NCI-H2107 treated with DMSO at 0.1 percent for 48 hours (cell line): Measurements from ENCODE around the gene MFAP3.

ENCODE experiments used
- DNase-seq: peaks from one replicate; lab custom pipeline; 2025; ENCODE audit not compliant: unreplicated experiment; lab: John Stamatoyannopoulos, UW

MFAP3 gene

DNA sequence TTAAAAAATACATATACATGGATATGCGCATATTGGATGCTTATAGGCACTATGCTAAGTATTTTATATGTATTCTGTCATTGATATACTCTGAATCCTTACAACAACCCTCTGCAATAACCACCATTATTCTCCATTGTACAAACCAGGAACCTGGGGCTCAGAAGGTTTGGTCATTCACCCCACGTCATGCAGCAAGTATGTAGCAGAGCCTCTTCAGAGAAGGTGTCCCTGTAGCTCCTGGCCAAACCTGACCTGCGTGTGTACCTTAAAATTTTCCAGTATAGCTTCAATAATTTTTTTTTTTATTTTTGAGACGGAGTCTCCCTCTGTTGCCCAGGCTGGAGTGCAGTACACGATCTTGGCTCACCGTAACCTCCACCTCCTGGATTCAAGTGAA lies 51.9 kb downstream of the MFAP3 start:
- DNase-seq, result no peak

DNA sequence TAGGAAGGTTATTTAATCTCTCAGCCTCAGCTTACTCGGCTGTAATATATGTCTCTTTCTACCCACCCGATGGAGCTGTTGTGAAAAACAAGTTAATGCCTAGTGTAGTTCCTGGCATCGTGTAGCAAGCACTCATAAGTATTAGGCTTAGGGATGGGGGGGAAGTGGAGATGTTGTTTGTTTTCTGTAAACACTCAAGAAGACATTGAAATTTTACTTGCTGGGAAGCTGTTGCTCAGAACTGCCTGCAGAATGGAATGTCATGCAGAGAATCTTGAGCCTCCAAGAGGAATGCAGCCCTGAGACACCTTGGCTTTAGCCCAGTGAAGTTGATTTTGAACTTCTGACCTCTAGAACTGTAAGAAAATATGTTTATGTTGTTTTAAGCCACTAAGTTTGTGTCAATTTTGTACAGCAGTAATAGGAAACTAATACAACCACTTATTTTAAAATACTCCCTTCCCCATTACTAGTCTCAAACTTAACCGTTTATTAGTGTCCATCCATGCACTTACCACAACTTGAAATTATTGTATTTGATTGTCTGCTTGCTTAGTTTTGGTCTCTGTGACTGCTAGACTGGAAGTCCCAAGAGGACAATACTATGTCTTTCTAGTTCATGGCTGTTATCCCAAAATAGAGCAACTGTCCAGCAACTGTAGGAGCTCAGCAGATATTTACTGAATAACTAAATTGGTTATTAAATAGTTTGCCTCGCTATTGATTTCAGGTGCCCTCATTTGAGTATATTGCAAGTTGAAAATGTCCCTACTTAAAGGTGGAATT lies 53.8 kb downstream of the MFAP3 start:
- no peak for DNase-seq

DNA sequence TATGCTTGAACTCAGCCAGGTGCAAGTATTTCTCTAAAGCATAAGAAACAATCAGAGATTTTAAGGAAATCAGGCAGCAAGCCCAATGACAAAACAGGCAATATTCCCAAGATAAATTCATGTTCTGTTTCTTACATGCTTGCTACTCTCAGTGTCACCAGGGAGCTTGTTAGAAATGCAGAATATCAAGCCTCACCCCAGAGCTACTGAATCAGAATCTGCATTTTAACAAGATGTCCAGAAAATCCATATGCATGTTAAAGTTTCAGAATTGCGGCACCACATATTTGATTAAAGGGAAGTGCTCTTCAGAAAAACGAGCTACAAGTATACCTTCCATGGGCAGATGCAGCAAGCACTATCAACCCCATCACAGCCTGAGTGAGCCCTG lies 54.4 kb downstream of the MFAP3 start:
- DNase-seq, result no peak

DNA sequence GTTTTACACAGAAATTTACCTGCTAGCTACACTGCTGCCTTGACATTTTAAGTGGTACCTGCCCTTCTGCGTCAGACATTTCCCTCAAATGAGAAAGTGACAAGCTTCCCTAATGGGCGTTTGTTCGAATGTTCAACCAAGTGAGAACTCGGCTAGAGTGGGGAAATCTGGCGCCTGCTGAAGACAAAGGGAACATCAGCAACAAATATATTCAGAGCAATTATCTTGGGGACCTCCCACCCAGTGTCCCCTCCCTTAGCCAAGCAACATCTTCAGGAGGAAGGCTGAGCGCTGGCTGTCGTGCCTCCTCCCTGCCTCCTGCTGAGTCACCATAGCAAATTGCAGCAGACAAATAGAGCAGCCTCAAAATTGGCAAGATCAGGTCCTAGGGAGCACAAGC lies 57.1 kb downstream of the MFAP3 start:
- DNase-seq, result no peak

DNA sequence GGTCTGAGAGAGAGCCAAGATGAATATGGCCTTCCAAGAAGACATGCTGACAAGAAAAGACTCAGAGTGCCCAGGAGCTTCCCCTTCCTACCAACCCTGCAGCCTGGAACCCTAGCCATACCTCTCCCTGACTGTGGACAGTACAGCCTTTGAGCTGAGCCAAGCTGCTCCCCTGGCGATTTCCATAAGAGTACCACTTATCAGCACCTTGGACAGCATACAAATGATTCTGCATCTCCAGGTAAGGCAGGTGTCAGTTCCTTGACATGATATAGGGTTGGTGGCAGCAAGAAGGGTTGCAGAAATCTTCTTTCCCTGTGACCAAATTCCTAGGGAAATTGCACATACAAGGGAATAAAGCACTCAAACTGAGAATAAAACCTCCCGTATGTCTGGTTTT lies 58.3 kb downstream of the MFAP3 start:
- no peak for DNase-seq

DNA sequence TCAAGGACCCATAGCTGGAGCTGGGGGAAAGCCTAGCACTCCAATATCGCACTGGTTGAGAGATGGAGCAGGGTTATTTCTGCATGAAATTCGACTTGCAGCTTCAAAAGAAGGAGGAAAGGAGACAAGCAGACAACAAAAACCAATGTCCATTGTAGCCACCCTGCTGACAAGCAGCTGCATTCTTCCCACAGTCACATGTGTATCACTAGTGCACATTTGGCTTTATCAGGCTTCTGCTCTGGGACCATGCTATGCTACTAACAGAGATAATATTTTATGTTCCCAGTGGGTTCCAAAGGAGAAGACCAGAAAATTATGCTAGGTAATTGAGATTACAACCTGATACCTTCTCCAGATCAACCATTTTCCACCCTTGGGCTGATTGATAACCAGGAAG lies 59.7 kb downstream of the MFAP3 start:
- no peak for DNase-seq

DNA sequence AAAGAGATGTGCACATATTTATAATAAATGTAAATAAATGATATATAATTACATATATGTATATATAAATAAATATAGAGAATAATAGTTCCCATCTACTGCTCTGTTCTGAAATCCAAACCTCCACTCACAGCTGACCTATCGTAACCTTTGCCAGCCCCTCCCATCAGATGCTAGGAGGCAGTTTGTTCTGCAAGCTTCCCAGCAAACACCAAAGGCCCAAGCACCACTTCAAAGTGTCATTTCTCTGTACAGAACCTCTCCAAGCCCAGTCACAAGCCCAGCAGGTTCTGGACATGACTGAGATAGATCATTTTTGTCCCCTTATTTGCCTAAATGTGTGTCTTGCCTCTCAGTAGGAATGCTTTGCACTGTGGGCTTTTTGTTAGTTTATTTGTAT lies 62.4 kb downstream of the MFAP3 start:
- no peak for DNase-seq

DNA sequence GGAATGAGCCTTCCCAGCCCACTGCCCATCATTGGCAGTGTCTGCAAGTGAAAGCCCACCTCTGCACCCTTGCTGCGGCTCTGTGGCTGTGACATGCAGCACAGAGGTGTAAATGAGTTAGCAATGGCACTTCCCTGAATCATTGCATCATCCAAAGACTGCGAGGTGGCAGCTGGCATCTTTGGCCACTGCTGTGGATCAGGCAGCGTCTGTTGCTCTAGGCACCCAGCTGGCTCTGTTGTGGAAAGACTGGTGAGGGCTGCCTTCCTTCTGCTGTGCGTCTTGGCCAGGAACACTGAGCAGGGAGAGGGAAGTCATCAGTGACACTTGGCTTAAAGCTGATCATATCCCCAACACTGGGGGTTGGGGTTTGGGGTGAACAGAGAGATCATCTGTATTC lies 64.5 kb downstream of the MFAP3 start:
- no peak for DNase-seq
